ENCODE measurements around the gene VCAN. TPM values are rescaled to one million over a fixed set of nuclear protein-coding genes. Genes with fewer than 3 reads are reported as not detected.

Gene VCAN
- total RNA-seq, 1 donor from 2014 or later = 333 TPM

GRCh38 chr5:83583859-83584258, 112.3 kb downstream of the VCAN start:
- Histone ChIP-seq H3K27ac (peak overlapping the region in 1 of 2 donors; percentile 3), H3K9me3 (no peaks in the 10 kb centered on the region), H3K4me1 (peaks cover 4 to 9% of the 10 kb centered on the region in 2 donors), H3K27me3 (no peaks in the 10 kb centered on the region), H3K4me3 (no peak overlapping the region), H3K36me3 (peaks cover 14 to 36% of the 10 kb centered on the region in 2 donors)
- TF ChIP-seq, protein P1, sequence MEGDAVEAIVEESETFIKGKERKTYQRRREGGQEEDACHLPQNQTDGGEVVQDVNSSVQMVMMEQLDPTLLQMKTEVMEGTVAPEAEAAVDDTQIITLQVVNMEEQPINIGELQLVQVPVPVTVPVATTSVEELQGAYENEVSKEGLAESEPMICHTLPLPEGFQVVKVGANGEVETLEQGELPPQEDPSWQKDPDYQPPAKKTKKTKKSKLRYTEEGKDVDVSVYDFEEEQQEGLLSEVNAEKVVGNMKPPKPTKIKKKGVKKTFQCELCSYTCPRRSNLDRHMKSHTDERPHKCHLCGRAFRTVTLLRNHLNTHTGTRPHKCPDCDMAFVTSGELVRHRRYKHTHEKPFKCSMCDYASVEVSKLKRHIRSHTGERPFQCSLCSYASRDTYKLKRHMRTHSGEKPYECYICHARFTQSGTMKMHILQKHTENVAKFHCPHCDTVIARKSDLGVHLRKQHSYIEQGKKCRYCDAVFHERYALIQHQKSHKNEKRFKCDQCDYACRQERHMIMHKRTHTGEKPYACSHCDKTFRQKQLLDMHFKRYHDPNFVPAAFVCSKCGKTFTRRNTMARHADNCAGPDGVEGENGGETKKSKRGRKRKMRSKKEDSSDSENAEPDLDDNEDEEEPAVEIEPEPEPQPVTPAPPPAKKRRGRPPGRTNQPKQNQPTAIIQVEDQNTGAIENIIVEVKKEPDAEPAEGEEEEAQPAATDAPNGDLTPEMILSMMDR (IDR thresholded peaks at IDR 0.05) = no peak
- DNase-seq (ENCODE audit: low spot score in 2 of 2) = no peak
- intact Hi-C loops (cut with DNase I) = no loop called here

- intact Hi-C loops (cut with DNase I) = no loop called here
- Histone ChIP-seq H3K36me3 (peaks cover 0 to 11% of the 10 kb centered on the region in 2 donors), H3K4me3 (no peak overlapping the region), H3K27me3 (no peaks in the 10 kb centered on the region), H3K9me3 (no peaks in the 10 kb centered on the region), H3K27ac (peak overlapping the region; percentile 38 to 56), H3K4me1 (peaks cover 4 to 12% of the 10 kb centered on the region in 2 donors)
- DNase-seq (ENCODE audit: low spot score in 2 of 2) = no peak
- TF ChIP-seq, protein P1 (IDR thresholded peaks at IDR 0.05) = no peak
Observed at GRCh38 chr5:83586874-83587776, 115.6 kb downstream of the VCAN start.

DNA sequence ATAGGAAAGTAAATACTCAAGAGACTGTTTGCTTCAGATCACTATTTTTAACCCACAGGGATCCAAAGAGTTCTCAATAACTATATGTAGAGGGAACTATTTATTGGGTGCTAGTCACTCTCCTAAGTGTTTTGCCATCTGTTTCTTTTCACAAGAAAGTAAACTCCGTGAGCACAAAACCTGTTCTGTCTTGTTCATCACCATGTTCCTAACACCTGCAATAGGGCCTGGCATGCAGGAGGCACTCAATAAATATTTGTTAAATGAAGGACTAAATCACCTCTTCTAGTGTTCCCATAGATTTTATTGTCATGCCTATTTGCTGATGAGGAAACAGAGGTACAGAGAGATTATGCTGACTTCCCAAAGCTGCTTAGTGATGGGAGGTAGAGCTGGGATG, 118.2 kb downstream of the VCAN start:
- Histone ChIP-seq H3K4me1 (peaks cover 4 to 12% of the 10 kb centered on the region in 2 donors), H3K4me3 (no peak overlapping the region), H3K27ac (peak overlapping the region in 1 of 2 donors; percentile 16), H3K27me3 (no peaks in the 10 kb centered on the region), H3K9me3 (no peaks in the 10 kb centered on the region), H3K36me3 (no peaks in the 10 kb centered on the region)
- DNase-seq (ENCODE audit: low spot score in 2 of 2) = no peak
- TF ChIP-seq, protein P1 (IDR thresholded peaks at IDR 0.05) = no peak
- intact Hi-C loops (cut with DNase I) = no loop called here

GRCh38 chr5:83590966-83591365, 119.4 kb downstream of the VCAN start:
- Histone ChIP-seq H3K27ac (no peak overlapping the region), H3K36me3 (no peaks in the 10 kb centered on the region), H3K4me1 (peaks cover 4 to 12% of the 10 kb centered on the region in 2 donors), H3K4me3 (peak overlapping the region in 1 of 2 donors; percentile 27), H3K9me3 (no peaks in the 10 kb centered on the region), H3K27me3 (no peaks in the 10 kb centered on the region)
- intact Hi-C loops (cut with DNase I) = no loop called here
- DNase-seq (ENCODE audit: low spot score in 2 of 2) = no peak
- TF ChIP-seq, protein P1 (IDR thresholded peaks at IDR 0.05) = no peak

DNA sequence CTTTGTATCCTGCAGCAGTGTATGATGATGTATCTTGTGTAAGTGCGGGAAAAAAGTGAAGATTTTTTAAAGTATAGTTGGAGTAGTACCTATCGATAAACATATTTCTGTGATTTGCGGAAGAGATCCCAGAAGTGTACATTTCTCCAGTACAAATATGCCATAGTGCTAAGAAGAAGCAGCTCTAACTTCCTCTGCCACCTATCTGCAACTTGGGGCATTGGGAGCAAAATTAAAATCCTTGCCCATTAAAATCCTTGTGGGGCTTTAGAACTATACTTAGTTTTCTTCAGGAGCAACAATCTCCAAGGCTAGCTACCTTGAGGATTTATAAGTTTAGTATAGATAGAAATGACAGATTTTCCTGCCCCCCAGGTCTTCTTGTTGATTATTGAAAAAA, 123.7 kb downstream of the VCAN start:
- Histone ChIP-seq H3K27me3 (no peaks in the 10 kb centered on the region), H3K36me3 (no peaks in the 10 kb centered on the region), H3K4me3 (no peak overlapping the region), H3K4me1 (peaks cover 0 to 3% of the 10 kb centered on the region in 2 donors), H3K27ac (no peak overlapping the region), H3K9me3 (no peaks in the 10 kb centered on the region)
- no peak for DNase-seq (ENCODE audit: low spot score in 2 of 2)
- intact Hi-C loops (cut with DNase I) = no loop called here
- TF ChIP-seq, protein P1 (IDR thresholded peaks at IDR 0.05) = no peak

Measured in ascending aorta (tissue), 2 donors.